GM12878 (cell line): ENCODE results near the gene PPP2R3A. TPM values are rescaled to one million over a fixed set of nuclear protein-coding genes. Genes with fewer than 3 reads are reported as not detected.

Experiments
- CREB1 ChIP-seq: IDR thresholded peaks from 2 replicates; pipeline ENCODE4 v1.6.1; 2012; ENCODE audit warnings: low read depth, mild to moderate bottlenecking, inconsistent platforms
- NRF1 ChIP-seq: conservative IDR thresholded peaks from 2 replicates; pipeline ENCODE4 v1.6.1; 2011; ENCODE audit warnings: mild to moderate bottlenecking, low read depth, low read length, improper control_type of control experiment
- POLR2A ChIP-seq: IDR thresholded peaks from 2 replicates; pipeline ENCODE4 v1.6.1; 2011; ENCODE audit warnings: low read depth, mild to moderate bottlenecking, low read length
- SIX5 ChIP-seq: IDR thresholded peaks from 2 replicates; pipeline ENCODE4 v1.6.1; 2011; ENCODE audit warnings: mild to moderate bottlenecking, low read depth, low read length, moderate library complexity; ENCODE audit not compliant: severe bottlenecking
- SKIL ChIP-seq: fragments of 450-650 bp; IDR thresholded peaks from 2 replicates; pipeline ENCODE4 v1.6.1; 2017; ENCODE audit warnings: mild to moderate bottlenecking, low read depth, inconsistent platforms; ENCODE audit not compliant: poor library complexity, severe bottlenecking
- ZSCAN29 ChIP-seq: fragments of 450-650 bp; IDR thresholded peaks from 2 replicates; pipeline ENCODE4 v1.6.1; 2017; ENCODE audit warnings: mild to moderate bottlenecking, moderate library complexity
- polyA plus RNA-seq, 11 experiments: library from polyadenylated mRNA; depleted of rRNA in 4 of 11; unstranded in 6 of 11; stranded (reverse) in 5 of 11; fragments of >200 nt; fragmentation: Nextera tagmentation in 4 of 11; fragmentation: Illumina TruSeq in 1 of 11; extraction: Ambion mirVana in 4 of 11; extraction: Trizol in 1 of 11; gene quantifications; 1 replicate in 1 of 11; 2 replicates in 10 of 11; pipeline versions ENCODE4 v1.2.1 to v1.2.3, GENCODE V29; 2011 to 2016; ENCODE audit warnings: inconsistent platforms in 2 of 11, missing spikeins in 2 of 11, low read depth in 1 of 11
- total RNA-seq, 4 experiments: library from RNA; depleted of rRNA in 3 of 4; stranded (reverse); fragments of >200 nt in 3 of 4; fragmentation: Illumina TruSeq in 1 of 4; extraction: Trizol in 1 of 4; gene quantifications; 2 replicates each; pipeline versions ENCODE4 v1.2.1 to v1.2.3, GENCODE V29; 2013 to 2021
- TF ChIP-seq, protein P1 (sequence below): fragments of 450-650 bp; formaldehyde crosslinking; IDR thresholded peaks from 2 replicates; pipeline ENCODE4 v1.5.0; 2022; ENCODE audit warnings: mild to moderate bottlenecking, missing genetic modification characterization

The PPP2R3A gene
- total and polyA plus RNA-seq, 10 of the 15 experiments (the other 5 are each of a cell fraction or from before 2014, with no cell fraction given), result under 0.01 to 0.16 (median 0.06) TPM; not detected in 5

DNA sequence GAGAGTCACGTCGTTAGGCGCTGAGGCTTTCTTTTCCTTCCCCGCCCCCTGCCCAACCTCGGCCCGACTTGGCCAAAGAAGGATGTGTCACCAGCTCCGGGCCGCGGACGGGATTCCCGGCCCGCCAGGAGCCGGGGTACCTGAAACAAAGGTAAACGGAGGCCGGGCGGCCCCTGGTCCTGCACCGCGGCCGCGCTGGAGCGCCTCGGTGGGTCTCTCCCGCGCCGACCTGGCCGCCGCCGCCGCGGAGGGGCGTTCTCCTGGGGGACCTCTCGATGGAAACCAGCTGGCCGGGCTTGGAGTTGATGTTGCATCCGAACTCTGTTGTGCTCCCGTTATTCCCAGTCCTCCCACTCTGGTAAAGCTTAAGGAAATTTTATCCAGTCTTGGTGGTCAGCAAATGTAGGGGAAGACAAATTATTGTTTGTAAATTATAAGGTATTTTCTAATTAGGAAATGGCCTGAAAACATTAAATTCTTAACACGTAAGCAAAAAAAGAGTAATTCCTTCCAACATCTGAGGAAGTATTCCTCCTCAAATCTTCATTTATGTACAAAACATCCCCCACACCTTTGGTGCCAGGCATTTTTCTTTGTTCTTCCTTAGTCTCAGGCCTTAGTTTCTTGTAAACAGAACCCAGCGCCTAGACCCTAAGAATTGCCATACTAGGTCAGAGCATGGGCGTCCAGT lies 888 bp downstream of the PPP2R3A start (continued):
- TF ChIP-seq, protein P1, sequence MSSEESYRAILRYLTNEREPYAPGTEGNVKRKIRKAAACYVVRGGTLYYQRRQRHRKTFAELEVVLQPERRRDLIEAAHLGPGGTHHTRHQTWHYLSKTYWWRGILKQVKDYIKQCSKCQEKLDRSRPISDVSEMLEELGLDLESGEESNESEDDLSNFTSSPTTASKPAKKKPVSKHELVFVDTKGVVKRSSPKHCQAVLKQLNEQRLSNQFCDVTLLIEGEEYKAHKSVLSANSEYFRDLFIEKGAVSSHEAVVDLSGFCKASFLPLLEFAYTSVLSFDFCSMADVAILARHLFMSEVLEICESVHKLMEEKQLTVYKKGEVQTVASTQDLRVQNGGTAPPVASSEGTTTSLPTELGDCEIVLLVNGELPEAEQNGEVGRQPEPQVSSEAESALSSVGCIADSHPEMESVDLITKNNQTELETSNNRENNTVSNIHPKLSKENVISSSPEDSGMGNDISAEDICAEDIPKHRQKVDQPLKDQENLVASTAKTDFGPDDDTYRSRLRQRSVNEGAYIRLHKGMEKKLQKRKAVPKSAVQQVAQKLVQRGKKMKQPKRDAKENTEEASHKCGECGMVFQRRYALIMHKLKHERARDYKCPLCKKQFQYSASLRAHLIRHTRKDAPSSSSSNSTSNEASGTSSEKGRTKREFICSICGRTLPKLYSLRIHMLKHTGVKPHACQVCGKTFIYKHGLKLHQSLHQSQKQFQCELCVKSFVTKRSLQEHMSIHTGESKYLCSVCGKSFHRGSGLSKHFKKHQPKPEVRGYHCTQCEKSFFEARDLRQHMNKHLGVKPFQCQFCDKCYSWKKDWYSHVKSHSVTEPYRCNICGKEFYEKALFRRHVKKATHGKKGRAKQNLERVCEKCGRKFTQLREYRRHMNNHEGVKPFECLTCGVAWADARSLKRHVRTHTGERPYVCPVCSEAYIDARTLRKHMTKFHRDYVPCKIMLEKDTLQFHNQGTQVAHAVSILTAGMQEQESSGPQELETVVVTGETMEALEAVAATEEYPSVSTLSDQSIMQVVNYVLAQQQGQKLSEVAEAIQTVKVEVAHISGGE (CRISPR knock-in tag), result no peak
- TF ChIP-seq POLR2A, result no peak
- TF ChIP-seq SKIL, result no peak
- no peak for TF ChIP-seq CREB1
- TF ChIP-seq SIX5, result no peak
- no peak for TF ChIP-seq ZSCAN29
- TF ChIP-seq NRF1, result no peak
